GM03348 (cell line): ENCODE data around the gene GRAMD4.
A peak's percentile ranks its signal among the peaks of the same experiment; 100 is the strongest.

Experiments
- DNase-seq: peaks from one replicate; pipeline ENCODE4 v3.0.0; 2012; ENCODE audit warnings: low spot score

Gene GRAMD4

GRCh38 chr22:46674367-46674781 is 54.2 kb downstream of the GRAMD4 start:
- DNase-seq, result no peak

GRCh38 chr22:46674906-46675305 is 54.7 kb downstream of the GRAMD4 start:
- DNase-seq, result no peak

DNA sequence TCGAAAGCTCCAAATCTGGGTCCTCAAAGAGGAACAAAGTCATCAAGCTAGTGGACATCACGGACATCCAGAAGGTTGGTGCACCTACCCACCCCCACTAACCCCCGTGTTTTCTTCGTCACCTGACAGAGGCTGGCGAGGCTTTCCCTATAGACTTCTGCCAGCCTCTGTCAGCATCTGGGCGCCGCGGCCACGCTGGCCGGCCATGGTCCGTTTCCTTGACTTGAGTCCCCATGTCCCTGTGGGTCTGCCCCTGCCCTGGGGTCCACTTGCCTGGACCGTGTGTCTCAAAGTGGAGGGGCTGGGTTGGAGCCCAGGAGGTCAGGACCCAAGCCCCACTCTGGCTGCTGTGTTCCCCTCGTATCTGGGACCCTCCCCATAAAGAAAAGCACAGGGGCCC is 55.3 kb downstream of the GRAMD4 start:
- DNase-seq, result no peak

GRCh38 chr22:46675938-46676337 is 55.8 kb downstream of the GRAMD4 start:
- DNase-seq, result no peak

DNA sequence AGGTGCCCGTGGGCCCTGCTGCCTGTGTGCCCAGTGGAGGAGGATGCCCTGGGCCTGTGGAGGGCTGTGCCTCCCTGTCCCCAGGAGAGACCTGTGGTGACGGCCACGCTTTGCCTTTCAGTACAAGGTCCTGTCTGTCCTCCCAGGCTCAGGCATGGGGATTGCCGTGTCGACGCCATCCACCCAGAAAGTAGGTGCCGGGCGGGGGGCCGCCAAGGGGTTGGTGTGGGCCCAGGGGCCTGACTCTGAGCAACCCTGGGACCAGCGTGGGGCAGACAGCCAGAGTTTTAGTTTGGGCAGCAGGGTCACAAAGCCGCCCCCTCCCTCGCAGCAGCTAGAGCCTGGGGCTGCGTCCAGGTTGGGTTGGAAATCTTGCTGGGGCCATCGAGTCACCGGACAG is 56.3 kb downstream of the GRAMD4 start:
- DNase-seq, result no peak

GRCh38 chr22:46676881-46677280 is 56.7 kb downstream of the GRAMD4 start:
- DNase-seq, result no peak

- no peak for DNase-seq
These were observed 57.3 kb downstream of the GRAMD4 start for GRCh38 chr22:46677323-46678002.

GRCh38 chr22:46678003-46678657 is 57.9 kb downstream of the GRAMD4 start:
- no peak for DNase-seq

DNA sequence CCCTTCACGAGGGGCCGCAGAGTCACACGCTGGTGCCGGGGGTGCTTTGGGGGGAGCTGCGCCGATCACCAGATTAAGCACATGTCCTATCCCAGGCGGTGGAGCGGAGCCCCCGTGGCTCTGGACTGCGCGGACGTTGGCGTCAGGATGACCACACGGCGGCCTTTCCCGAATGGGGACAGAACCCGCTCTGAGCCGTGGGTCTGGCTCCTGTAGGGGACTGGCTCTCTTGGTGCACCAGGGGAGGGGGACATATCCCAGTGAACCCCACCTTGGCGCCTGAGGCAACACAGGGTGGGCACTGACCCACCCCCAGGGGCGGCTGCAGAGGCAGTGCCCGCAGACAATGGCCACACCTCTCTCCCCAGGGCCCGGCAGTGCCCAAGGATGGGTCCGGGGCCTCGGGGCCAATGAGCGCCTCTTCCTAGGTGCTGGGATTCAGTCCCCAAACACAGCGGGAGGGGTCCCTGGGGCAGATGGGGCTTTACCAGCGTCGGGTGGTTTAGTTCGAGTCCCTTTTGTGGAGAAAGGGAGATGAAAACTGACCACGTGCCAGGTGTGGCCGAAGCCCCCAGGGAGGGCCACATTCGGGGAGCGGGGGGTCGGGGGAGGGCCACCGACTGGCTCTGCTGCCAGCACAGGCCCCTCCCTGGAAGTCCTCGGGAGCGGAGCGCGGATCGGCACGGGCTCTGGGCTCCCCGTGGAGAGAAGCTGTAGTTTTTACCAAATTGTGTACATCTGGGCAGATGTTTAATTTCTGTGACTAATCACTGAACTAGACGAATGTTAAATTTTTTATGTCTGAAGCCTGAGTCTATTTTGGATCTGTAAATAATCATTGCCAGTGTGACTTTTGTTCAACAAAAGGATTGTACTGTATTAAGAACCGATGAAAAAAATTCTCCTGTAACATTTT is 58.9 kb downstream of the GRAMD4 start:
- DNase-seq, result peak; percentile 74

DNA sequence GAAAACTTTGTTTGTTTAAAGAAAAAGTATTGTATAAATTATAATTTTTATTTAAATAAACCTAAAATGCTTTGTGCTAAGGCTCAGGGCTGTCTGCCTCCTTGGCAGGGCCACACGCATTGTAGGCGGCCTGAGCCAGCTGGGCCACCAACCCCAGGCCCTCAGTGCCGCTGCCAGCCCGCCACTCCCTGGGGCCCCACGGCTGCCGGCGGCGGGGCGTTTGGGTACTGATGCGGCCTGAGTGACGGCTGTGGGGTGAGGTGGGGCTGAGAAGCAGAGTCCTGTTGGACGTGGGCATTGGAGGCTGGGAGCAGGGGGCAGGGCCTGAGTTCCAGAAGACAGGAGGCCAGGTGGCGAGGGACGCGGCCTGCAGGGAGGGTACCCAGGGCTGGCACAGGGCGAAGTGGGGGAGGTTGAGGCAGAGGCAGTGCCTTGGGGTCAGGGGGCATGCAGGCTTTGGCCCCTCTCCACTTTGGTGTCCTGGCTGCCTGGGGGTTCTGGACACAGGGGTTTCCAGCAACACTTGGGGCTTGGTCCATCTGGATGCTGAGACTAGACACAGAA is 59.6 kb downstream of the GRAMD4 start:
- peak; percentile 64 for DNase-seq

DNA sequence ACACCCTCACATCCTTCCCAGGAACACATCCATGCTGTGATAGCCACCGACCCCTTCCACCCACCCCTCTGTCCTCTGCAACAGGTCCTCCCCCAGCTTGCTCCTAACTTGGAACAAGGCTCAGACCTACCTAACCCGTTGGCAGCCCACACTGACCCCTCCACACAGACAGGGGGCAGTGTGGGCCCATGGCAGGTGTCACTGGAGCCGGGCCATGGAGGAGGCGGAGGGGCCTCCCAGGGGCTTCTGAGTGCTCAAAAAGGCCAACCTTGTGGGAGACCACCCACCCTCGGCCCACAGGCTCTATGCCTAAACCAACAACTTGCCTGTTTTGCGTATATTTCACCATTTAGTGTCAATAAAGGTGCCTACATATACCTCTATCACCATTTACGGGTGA is 60.8 kb downstream of the GRAMD4 start:
- DNase-seq, result no peak

- no peak for DNase-seq
These were observed 62.0 kb downstream of the GRAMD4 start for GRCh38 chr22:46682011-46682731.

GRCh38 chr22:46684706-46685105 is 64.5 kb downstream of the GRAMD4 start:
- DNase-seq, result no peak

DNA sequence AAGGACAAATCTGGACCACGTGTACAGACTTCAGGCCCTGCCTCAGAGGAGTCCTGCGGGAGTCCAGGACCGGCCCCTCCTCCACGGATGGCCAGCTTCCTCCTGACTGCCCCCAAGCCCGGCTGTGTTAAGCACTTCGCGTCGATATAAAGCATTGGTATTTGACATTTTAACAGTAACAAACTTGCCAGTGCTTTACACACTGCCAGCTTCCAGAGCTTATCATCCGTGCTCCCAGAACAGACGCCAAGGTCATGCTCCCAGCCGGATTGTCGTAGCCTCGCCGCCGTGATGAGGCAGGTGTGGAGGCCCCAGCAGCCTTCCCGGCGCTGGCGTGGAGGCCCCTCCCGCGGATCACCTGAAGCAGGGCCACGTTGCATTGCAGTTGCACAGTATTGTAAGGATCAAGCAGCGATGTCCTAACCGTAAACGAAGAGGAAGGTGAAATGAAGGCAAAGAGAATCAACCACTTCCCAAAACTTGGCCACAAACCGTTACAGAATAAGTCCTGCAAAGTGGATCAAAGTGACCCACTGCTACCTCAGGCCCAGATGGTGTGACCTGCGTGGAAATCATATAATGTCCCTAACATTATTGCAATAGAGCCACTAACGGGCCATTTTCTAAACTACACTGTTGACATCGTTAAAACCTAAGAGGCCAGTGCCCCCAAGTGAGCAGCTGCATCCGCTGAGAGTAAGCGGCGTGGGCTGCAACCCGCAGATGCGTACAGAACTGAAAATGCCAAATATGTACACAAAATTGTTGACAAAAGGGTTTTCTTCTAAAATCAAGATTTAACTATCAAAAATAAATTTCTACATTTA is 66.2 kb downstream of the GRAMD4 start:
- DNase-seq, result no peak

GRCh38 chr22:46687048-46687444 is 66.9 kb downstream of the GRAMD4 start:
- DNase-seq, result no peak

DNA sequence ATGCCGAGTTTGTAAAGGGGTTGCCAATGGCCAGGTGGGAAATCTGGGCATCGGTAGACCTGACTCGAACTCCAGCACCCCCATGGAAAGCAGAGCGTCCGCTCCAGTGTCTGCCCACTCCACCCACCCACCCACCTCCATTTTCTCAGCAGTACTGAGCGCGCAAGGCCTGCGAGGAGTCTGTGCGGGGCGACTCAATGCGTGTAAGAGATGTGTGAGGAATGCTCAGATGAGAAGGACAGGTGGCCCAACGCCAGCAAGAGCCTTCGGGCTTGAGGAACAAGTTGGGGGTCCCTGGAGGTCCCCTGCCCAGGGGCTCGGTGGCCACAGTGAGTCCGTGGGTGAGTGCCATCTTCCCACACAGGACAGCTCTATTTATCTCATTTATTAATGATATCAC is 67.3 kb downstream of the GRAMD4 start:
- no peak for DNase-seq

DNA sequence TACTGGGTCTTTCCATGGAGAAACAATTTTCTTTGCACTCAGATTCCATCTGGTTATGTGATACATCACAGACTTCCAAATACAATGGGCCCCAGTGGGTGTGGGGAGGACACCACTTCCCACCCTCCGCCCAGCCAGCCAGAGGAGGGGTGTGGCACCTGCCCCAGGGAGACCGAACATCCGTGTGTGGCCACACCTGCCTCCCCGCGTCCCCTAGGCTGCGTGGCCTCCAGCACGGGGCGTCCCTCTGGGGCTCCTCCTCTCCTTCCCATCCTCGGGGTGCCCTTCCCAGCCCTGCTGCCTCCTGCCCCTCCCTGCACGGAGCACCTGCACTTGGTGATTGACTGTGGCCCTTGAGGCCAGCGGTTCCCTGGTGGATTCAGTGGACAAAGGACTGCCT is 68.8 kb downstream of the GRAMD4 start:
- no peak for DNase-seq

DNA sequence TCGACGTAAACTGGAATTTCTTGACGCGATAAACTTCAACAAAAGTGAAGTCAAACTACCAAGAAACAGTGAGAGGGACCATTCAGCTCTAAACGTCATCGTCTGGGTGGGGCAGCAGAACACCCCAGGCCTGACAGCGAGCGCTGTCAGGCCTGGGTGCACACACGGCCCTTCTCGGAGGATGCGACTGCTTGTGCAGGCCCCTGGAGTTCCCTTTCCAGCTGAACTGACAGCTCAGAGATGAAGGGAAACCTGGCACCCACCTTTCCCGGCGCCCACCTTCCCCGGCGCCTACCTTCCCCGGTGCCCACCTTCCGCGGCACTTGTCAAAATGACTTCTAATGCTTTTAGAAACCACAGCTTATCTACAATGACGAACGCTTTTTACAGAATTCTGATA is 70.0 kb downstream of the GRAMD4 start:
- no peak for DNase-seq

GRCh38 chr22:46691571-46691970 is 71.4 kb downstream of the GRAMD4 start:
- no peak for DNase-seq

DNA sequence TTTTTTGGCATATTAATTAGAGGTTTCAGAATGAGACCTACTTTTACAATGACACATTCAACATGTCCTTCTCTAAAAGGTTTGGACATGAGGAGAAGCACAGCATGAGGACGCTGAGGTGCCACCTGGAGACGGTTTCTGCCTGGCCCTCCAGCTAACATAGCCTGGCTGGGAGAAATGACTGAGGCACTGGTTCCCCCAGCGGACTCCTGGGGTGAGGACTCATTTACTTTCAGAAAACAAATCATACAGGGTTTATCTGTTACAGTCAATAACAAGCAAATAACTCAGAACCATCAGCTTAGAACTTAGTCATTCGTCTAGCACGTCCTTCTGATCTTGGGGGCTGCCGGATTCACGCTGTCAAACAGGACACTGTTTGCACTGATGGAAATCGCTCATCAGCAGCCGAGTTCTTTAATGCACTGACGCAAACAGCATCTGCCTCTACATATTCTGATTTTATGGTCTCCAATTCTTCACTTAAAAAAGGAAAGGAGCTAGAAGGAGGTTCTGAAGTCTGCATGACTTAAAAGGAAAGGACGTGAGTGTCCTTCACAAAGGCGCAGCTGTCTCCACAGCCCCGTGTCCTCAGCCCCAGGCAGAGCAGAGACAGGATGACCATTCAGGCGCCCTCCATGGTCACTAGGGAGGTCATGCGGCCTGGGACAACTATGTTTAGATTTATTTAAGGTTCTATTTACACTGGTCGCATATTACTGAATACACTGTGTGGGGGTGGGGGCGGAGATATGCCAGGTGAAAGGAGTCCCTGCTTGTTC is 73.6 kb downstream of the GRAMD4 start:
- DNase-seq, result no peak
